ENCODE results near the gene HPSE2.

Gene HPSE2

DNA sequence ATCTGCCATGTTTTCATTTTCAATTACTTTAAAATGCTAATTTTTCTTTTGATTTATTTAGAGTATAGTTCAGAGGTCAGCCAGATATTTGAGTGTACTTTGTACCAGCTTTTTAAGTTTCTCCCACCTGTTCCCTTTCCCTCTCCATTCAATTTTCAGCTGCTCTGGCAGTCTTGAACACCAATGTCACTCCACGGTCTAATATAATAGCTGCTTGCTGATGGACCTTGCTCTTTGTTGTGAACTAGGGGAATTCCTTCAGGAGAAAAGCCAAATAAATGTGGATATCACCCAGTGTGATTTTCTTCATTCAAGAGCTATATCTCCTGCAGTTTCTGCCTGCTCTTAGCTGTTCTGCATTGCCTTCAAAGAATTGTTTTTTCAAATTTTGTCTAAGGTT is 785.0 kb downstream of the HPSE2 start:
- no peak overlapping the region for H3K9ac ChIP-seq (ENCODE audit: low read length)

DNA sequence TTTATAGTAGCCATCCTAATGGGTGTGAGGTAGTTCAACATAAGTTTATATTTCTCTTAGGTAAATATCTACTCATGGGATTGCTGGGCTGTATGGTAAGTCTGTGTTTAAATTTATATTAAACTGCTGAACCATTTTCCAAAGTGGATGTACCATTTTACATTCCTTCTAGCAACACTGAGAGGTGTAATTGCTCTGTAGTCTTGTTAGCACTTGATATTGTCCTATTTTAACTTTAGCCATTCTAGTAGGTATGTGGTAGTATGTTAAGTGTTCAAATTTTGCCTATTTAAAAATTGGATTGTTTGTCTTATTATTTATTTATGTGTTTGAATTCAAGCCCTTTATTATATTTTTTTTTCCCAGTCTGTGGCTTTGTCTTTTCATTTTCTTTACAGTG is 786.4 kb downstream of the HPSE2 start:
- Histone ChIP-seq H3K4me3 (ENCODE audit: low read depth in 1 of 2, low read length in 2 of 2) (no peak overlapping the region), H3K27me3 (ENCODE audit: control insufficient read depth in 1 of 2, insufficient read depth in 2 of 2, low read length in 2 of 2) (no peaks in the 10 kb centered on the region), H3K9ac (ENCODE audit: low read length) (no peak overlapping the region), H3K4me1 (ENCODE audit: insufficient read depth, low read length) (peaks cover 10% of the 10 kb centered on the region), H3K9me3 (ENCODE audit: low read length) (no peaks in the 10 kb centered on the region), H3K27ac (ENCODE audit: low read depth, low read length) (no peak overlapping the region), H3K36me3 (ENCODE audit: insufficient read depth, low read length) (peaks cover 10% of the 10 kb centered on the region)

More for the DNA sequence above, 785.0 kb downstream of the HPSE2 start:
- no peaks in the 10 kb centered on the region for H3K9me3 ChIP-seq (ENCODE audit: low read length)
- peaks cover 7% of the 10 kb centered on the region for H3K4me1 ChIP-seq (ENCODE audit: insufficient read depth, low read length)
- H3K4me3 ChIP-seq (ENCODE audit: low read depth in 1 of 2, low read length in 2 of 2) = no peak overlapping the region
- H3K27ac ChIP-seq (ENCODE audit: low read depth, low read length) = no peak overlapping the region
- H3K36me3 ChIP-seq (ENCODE audit: insufficient read depth, low read length) = no peaks in the 10 kb centered on the region
- H3K27me3 ChIP-seq (ENCODE audit: control insufficient read depth in 1 of 2, insufficient read depth in 2 of 2, low read length in 2 of 2) = no peaks in the 10 kb centered on the region

DNA sequence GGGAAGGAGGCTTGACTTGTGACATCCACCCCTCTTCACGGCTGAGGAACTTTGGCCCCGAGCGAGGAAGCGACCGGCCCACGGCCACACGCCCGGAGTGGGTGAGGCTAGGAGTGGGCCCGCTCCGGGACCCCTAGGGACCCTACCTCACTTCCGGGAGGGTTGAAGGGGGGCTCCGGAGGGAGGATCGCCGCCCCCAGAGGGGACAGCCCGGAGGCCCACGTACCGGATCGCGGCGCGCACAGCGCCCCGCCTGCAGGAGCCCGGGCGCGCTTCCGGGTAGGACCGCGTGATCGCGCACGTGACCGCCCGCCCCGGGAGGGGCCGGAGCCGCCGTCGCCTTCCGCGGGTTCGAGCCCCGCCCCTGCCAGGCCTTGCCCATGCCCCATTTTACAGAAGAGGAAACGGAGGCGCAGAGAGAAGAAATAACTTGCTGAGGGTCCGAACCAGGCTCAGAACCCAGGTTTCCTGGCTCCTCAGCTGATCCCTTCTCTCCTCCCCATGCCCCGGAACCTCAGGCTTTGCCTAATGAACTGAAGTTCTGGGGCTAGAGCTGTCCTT is 788.9 kb downstream of the HPSE2 start, which contains the start of gene HPS1:
Gene HPS1, minus strand, starts transcription at position 275 of the 561 bp plus-strand sequence. CDS start 3,695 bp downstream, outside the sequence.
- peak within 1 kb of the TSS; percentile 98 for H3K27ac ChIP-seq (ENCODE audit: low read depth, low read length)
- H3K4me1 ChIP-seq (ENCODE audit: insufficient read depth, low read length) = peaks cover 10% of the 10 kb centered on the region
- H3K9ac ChIP-seq (ENCODE audit: low read length) = peak within 1 kb of the TSS; percentile 83
- no peaks in the 10 kb centered on the region for H3K27me3 ChIP-seq (ENCODE audit: control insufficient read depth in 1 of 2, insufficient read depth in 2 of 2, low read length in 2 of 2)
- peak within 1 kb of the TSS; percentile 87 to 98 for H3K4me3 ChIP-seq (ENCODE audit: low read depth in 1 of 2, low read length in 2 of 2)
- H3K9me3 ChIP-seq (ENCODE audit: low read length) = no peaks in the 10 kb centered on the region
- peaks cover 29% of the 10 kb centered on the region for H3K36me3 ChIP-seq (ENCODE audit: insufficient read depth, low read length)

DNA sequence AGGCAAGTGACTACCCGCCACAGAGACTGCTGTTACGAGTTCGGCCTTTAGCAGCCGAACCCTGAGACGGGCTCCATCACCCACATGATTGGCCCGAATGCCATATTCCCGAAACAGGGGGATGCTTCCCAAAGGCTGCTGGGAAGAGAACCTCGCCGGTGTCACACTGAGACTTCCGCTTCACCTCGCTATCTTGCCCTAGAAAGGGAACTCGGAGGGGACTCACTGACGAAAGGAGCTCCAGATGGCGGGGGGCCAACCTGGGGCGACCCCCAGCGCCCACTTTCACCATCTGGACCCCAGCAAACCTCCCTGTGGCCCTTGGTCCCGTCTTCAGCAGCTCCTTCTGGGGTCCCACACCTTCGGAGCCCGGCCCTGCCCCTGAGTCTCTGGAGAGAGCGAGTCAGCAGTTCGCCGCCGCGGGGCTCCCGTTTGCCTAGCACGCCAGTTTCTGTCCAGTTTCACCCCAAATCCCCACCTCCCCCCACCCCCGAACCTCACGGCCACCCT is 789.4 kb downstream of the HPSE2 start:
- Histone ChIP-seq H3K9ac (ENCODE audit: low read length) (peak overlapping the region; percentile 83), H3K4me3 (ENCODE audit: low read depth in 1 of 2, low read length in 2 of 2) (peak overlapping the region; percentile 87 to 98), H3K4me1 (ENCODE audit: insufficient read depth, low read length) (peaks cover 10% of the 10 kb centered on the region), H3K36me3 (ENCODE audit: insufficient read depth, low read length) (peaks cover 32% of the 10 kb centered on the region), H3K27ac (ENCODE audit: low read depth, low read length) (peak overlapping the region; percentile 98), H3K9me3 (ENCODE audit: low read length) (no peaks in the 10 kb centered on the region), H3K27me3 (ENCODE audit: control insufficient read depth in 1 of 2, insufficient read depth in 2 of 2, low read length in 2 of 2) (no peaks in the 10 kb centered on the region)

- Histone ChIP-seq H3K4me3 (ENCODE audit: low read depth in 1 of 2, low read length in 2 of 2) (peak overlapping the region in 1 of 2 donors; percentile 98), H3K9me3 (ENCODE audit: low read length) (no peaks in the 10 kb centered on the region), H3K4me1 (ENCODE audit: insufficient read depth, low read length) (peaks cover 10% of the 10 kb centered on the region), H3K36me3 (ENCODE audit: insufficient read depth, low read length) (peaks cover 32% of the 10 kb centered on the region), H3K9ac (ENCODE audit: low read length) (no peak overlapping the region), H3K27ac (ENCODE audit: low read depth, low read length) (peak overlapping the region; percentile 98), H3K27me3 (ENCODE audit: control insufficient read depth in 1 of 2, insufficient read depth in 2 of 2, low read length in 2 of 2) (no peaks in the 10 kb centered on the region)
Measured at GRCh38 chr10:98445200-98445812, 790.3 kb downstream of the HPSE2 start.

GRCh38 chr10:98444314-98445006 is 791.2 kb downstream of the HPSE2 start:
- Histone ChIP-seq H3K9me3 (ENCODE audit: low read length) (no peaks in the 10 kb centered on the region), H3K4me1 (ENCODE audit: insufficient read depth, low read length) (peaks cover 10% of the 10 kb centered on the region), H3K9ac (ENCODE audit: low read length) (no peak overlapping the region), H3K4me3 (ENCODE audit: low read depth in 1 of 2, low read length in 2 of 2) (no peak overlapping the region), H3K36me3 (ENCODE audit: insufficient read depth, low read length) (peaks cover 32% of the 10 kb centered on the region), H3K27me3 (ENCODE audit: control insufficient read depth in 1 of 2, insufficient read depth in 2 of 2, low read length in 2 of 2) (no peaks in the 10 kb centered on the region), H3K27ac (ENCODE audit: low read depth, low read length) (no peak overlapping the region)

- H3K27me3 ChIP-seq (ENCODE audit: control insufficient read depth in 1 of 2, insufficient read depth in 2 of 2, low read length in 2 of 2) = no peaks in the 10 kb centered on the region
- peaks cover 45% of the 10 kb centered on the region for H3K36me3 ChIP-seq (ENCODE audit: insufficient read depth, low read length)
- no peak overlapping the region for H3K9ac ChIP-seq (ENCODE audit: low read length)
- H3K4me1 ChIP-seq (ENCODE audit: insufficient read depth, low read length) = no peaks in the 10 kb centered on the region
- no peak overlapping the region for H3K4me3 ChIP-seq (ENCODE audit: low read depth in 1 of 2, low read length in 2 of 2)
- no peaks in the 10 kb centered on the region for H3K9me3 ChIP-seq (ENCODE audit: low read length)
- H3K27ac ChIP-seq (ENCODE audit: low read depth, low read length) = no peak overlapping the region
Measured at GRCh38 chr10:98438715-98439114, 796.9 kb downstream of the HPSE2 start.

DNA sequence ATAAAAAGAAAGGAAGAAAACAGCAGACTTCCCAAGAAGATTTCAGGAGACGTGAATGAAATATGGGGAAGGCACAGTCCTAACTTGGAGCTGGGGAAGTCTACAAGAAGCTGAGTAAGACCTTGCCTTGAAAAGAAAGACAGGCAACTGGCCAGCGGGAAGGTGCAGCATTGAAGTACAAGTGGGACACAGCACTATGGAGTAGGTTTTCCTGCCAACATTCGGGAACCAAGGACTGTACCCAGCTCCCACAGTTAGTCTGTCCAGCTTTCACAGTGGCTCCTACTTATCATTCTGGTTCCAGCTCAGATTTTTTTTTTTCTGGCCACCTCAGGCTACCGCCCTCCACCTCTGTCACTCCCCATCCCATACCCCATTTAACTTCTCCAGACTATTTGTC is 798.9 kb downstream of the HPSE2 start:
- H3K36me3 ChIP-seq (ENCODE audit: insufficient read depth, low read length) = peaks cover 33% of the 10 kb centered on the region
- H3K27me3 ChIP-seq (ENCODE audit: control insufficient read depth in 1 of 2, insufficient read depth in 2 of 2, low read length in 2 of 2) = no peaks in the 10 kb centered on the region
- no peak overlapping the region for H3K27ac ChIP-seq (ENCODE audit: low read depth, low read length)
- no peak overlapping the region for H3K4me3 ChIP-seq (ENCODE audit: low read depth in 1 of 2, low read length in 2 of 2)
- no peaks in the 10 kb centered on the region for H3K4me1 ChIP-seq (ENCODE audit: insufficient read depth, low read length)
- H3K9me3 ChIP-seq (ENCODE audit: low read length) = no peaks in the 10 kb centered on the region
- H3K9ac ChIP-seq (ENCODE audit: low read length) = no peak overlapping the region

DNA sequence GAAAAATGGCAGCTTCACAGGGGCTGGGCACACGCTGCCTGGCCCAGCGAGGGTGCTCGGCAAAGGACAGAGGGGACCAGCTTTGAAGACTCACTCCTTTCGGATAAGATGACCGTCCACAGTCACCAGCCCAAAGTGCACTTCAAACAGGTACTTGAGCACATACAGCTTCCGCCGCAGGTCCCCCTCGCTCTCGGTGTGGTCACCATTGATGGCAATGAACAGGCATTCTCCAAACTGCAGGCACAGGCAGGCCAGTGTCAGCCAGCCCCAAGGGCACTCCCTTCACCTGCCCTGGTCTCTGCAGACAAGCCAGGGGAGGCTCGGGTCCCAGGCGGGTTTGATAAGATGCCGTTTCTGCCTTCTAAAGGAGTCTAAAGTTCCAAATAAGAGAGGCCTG is 800.5 kb downstream of the HPSE2 start:
- no peaks in the 10 kb centered on the region for H3K9me3 ChIP-seq (ENCODE audit: low read length)
- H3K36me3 ChIP-seq (ENCODE audit: insufficient read depth, low read length) = peaks cover 44% of the 10 kb centered on the region
- no peaks in the 10 kb centered on the region for H3K27me3 ChIP-seq (ENCODE audit: control insufficient read depth in 1 of 2, insufficient read depth in 2 of 2, low read length in 2 of 2)
- no peak overlapping the region for H3K4me3 ChIP-seq (ENCODE audit: low read depth in 1 of 2, low read length in 2 of 2)
- no peaks in the 10 kb centered on the region for H3K4me1 ChIP-seq (ENCODE audit: insufficient read depth, low read length)
- no peak overlapping the region for H3K27ac ChIP-seq (ENCODE audit: low read depth, low read length)
- no peak overlapping the region for H3K9ac ChIP-seq (ENCODE audit: low read length)

DNA sequence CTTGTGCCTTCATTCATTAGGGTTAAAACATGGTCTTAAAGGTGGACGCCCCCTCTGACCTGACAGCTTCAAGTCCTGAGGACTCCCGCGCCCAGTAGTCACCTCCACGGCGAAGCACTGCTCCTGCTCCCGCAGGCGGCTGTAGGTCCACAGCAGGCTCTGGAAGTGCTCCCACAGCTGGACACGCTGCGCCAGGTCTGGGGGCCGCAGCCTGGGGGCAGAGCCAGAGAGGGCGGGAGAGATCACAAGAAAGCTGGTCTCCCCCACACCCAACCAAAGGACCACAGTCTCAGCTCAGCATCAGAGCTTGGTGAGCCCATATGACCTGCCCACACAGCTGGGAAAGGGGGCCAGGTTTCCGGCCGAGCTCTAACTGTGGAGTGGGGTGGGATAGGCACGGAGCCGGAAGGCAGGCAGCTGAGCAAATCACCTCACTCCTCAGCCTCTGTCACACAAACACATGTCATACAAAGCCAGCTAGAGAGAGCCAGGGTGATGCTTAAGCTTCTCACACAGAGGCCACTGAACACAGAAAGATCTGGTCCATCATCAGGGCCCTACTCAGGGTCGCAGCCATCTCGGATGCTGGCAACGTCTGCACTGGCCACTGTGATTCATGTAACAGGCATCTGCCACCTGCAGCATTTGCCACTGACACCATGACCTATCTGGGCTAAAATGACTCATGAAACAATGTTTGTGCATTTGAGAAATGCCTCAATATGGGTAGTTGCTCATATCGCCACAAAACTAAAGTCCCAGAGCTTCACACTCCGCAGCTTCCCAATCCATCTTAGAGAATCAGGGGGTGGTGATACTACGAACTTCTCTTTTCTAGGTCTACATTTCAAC is 801.5 kb downstream of the HPSE2 start:
- peaks cover 54% of the 10 kb centered on the region for H3K36me3 ChIP-seq (ENCODE audit: insufficient read depth, low read length)

DNA sequence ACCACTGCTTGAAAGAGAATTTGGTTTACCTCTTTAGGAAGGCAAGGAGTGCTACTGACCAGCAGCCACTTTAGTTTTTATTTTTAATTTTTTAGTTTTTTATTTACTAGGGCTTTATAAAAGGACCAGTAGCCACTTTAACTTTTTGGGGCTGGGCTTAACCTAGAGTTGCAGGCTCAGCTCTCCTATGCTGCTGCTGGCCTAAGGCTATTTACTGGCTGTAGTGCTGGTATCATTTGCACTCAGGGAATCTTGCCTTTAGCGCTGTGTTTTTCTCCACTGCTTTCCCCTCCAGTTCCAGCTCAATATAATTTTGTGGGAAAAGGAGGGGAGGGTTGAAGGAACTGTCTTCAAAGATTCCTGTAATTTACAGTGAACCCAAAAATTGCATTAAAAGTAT is 802.3 kb downstream of the HPSE2 start:
- no peak overlapping the region for H3K4me3 ChIP-seq (ENCODE audit: low read depth in 1 of 2, low read length in 2 of 2)
- H3K9ac ChIP-seq (ENCODE audit: low read length) = no peak overlapping the region
- H3K4me1 ChIP-seq (ENCODE audit: insufficient read depth, low read length) = no peaks in the 10 kb centered on the region
- H3K27me3 ChIP-seq (ENCODE audit: control insufficient read depth in 1 of 2, insufficient read depth in 2 of 2, low read length in 2 of 2) = no peaks in the 10 kb centered on the region
- no peaks in the 10 kb centered on the region for H3K9me3 ChIP-seq (ENCODE audit: low read length)
- H3K36me3 ChIP-seq (ENCODE audit: insufficient read depth, low read length) = peaks cover 54% of the 10 kb centered on the region
- H3K27ac ChIP-seq (ENCODE audit: low read depth, low read length) = no peak overlapping the region

More for the DNA sequence above, 801.5 kb downstream of the HPSE2 start:
- no peaks in the 10 kb centered on the region for H3K4me1 ChIP-seq (ENCODE audit: insufficient read depth, low read length)
- no peak overlapping the region for H3K27ac ChIP-seq (ENCODE audit: low read depth, low read length)
- H3K4me3 ChIP-seq (ENCODE audit: low read depth in 1 of 2, low read length in 2 of 2) = no peak overlapping the region
- H3K9ac ChIP-seq (ENCODE audit: low read length) = no peak overlapping the region
- H3K9me3 ChIP-seq (ENCODE audit: low read length) = no peaks in the 10 kb centered on the region
- no peaks in the 10 kb centered on the region for H3K27me3 ChIP-seq (ENCODE audit: control insufficient read depth in 1 of 2, insufficient read depth in 2 of 2, low read length in 2 of 2)

Measured in muscle layer of colon (tissue), 2 donors.